LNCAP (cell line): ENCODE results near the gene SOX1.

ENCODE experiments used
- CTCF ChIP-seq: fragments of 450-650 bp; IDR thresholded peaks from 2 replicates; pipeline ENCODE4 v1.5.1; 2017; ENCODE audit warnings: mild to moderate bottlenecking

SOX1 gene

DNA sequence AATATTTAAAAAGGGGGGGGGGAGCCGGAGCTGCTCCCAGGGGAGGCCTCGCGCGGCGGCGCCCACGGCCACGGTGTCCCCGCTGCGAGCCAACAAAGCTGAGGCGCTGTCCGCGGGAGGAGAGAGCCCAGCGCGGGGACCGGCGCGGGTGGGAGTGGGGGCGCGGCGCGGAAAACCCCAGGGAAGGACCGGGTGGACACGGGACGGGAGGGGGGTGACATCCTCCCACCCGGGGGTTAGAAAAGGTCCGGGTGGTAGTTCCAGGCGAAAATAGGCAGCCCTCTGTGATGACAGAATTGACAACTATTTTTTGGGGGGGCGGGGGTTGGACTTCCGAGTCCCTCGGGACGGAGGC is 11.1 kb upstream of the SOX1 start:
- no peak for TF ChIP-seq CTCF

DNA sequence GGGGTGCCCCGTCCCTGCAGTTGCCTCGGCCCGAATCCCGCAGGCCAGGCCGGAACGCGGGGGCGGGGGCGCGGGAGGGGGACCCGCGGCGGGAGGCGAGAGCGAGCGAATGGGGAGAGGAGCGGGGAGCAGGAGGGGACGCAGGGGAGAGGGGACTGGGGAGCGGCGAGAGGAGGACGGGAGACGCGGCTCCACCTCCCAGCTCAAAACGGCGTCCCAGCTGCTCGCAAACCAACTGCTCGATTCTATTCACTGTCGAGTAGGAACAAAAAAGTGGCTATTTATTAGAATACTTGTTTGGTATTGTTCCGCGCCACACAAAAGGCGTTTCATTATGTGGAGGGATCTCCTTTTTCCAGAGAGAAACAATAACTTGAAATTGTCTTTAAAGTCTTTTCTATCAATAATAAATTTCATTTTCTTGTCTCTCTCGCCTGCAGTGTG is 10.6 kb upstream of the SOX1 start:
- TF ChIP-seq CTCF, result no peak

- no peak for TF ChIP-seq CTCF
These were observed 10.1 kb upstream of the SOX1 start for GRCh38 chr13:112056739-112057438.

DNA sequence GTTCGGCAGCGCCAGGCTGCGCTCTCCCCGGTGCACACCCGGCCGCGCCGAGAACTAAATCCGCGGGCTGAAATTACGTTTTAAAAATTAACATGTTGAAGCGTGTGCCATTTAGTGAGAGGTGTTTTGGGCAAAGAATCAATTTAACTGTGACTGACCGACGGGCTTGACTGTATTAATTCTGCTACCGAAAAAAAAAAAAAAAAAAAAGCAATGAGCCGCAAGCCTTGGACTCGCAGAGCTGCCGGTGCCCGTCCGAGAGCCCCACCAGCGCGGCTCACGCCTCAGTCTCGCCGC is 9.6 kb upstream of the SOX1 start:
- TF ChIP-seq CTCF, result no peak

DNA sequence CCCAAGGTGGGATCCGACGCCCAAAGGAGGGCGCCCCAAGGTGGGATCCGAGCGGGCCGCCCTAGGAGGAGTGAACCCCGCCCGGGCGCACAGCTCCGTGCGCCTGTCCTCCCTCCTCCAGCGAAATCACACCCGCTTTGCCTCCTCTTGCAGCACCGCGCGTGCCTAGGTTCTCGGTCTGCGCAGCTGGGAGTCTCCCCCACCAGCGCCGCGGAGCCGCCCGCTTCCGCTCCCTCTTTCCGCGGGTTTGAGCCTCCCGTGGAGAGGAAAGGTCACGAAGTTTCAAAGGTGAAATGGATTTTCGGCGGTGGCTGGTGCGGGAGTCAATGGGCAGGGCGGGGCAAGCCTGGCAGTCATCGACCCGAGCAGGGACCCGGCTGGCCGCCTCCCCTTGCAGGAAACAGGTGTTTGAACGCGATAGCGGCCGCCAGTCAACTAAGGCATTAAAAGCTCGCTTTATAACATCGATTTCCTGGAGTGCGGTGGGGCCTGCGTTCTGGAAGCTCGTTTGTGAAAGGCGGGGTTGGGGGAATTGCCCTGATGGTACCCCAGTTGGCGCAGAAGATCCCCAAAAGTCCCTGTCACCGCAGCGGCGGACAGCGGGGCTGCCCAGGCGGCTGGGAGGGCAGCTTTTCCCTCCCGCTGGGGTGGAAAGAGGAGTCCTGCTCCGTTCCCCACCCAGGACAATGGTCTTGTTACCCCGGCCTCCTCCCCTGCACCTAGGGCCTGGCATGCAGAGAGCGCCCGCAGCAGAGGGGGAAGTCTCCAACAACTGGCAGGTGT is 9.0 kb upstream of the SOX1 start:
- TF ChIP-seq CTCF, result no peak

DNA sequence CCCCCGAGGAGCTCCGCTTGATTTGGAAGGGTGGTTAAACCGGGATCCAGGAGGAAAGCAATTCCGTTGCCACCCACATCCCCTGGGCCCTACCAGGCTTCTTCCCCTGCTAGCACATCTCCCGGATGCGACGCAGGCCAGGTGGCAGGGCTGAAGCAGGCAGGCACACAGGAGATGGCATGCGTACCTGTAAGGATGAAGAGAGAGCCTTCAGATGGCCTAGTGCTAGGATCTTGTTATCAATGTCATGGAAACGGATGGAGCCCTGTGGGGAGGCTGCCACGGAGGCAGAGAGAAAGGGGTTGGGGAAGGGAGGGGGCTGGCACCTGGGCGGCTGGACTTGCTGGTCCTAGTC is 8.5 kb upstream of the SOX1 start:
- TF ChIP-seq CTCF, result no peak

GRCh38 chr13:112058941-112059340 is 8.0 kb upstream of the SOX1 start:
- no peak for TF ChIP-seq CTCF
